NCI-H2171 treated with DMSO at 0.1 percent for 48 hours (cell line): ENCODE data around the gene ITSN1.
"Not testable (repeated sequence)": the region's sequence is repeated elsewhere in the genome, so short reads cannot be mapped to it uniquely, and the experiment has no call there.

Experiments used
- DNase-seq: peaks from one replicate; lab custom pipeline; 2025; lab: John Stamatoyannopoulos, UW

The ITSN1 gene

DNA sequence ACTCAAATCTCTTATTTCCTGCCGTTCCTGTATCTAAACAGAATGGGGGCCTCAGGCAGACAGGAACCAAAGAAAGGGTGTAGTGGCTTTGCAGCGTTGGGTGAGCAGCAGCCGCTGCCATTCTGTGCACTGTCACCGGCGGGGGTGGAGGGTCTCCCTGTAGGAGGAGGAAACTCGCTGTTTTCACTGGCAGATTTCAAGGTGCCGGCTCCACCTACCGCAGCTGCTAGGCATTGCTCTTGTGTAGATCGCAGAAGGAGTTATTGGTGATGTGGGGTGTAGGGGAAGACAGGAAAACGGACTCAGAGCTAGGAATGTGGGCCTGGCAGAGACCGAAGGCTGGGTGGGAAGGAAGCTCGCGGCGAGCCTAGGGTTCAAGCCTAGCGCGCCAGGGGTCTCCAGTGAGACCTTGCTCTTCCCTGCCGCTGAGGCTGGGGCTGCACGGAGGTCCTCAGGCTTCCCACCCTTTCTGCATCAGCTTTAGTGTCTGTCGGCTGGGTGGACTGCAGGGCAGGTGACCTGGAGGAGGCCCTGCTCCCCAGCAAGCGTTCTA, 252.5 kb downstream of the ITSN1 start:
- DNase-seq = peak; percentile 88

DNA sequence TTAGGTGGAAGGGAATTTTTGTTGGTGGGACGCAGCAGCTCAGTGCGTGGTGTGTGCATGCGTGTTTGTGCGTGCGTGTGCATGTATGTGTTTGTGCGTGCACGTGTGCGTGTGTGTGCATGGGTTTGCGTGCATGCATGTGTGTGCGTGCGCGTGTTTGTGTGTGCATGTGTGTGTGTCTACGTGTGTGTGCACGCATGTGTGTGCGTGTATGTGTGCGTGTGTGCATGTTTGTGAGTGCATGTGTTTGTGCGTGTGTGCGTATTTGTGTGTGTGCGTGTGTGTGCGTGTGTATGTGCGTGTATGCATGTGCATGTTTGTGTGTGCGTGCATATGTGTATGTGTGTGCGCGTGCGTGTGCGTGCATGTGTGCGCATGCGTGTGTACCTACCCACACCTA, 253.1 kb downstream of the ITSN1 start:
- DNase-seq = no peak

DNA sequence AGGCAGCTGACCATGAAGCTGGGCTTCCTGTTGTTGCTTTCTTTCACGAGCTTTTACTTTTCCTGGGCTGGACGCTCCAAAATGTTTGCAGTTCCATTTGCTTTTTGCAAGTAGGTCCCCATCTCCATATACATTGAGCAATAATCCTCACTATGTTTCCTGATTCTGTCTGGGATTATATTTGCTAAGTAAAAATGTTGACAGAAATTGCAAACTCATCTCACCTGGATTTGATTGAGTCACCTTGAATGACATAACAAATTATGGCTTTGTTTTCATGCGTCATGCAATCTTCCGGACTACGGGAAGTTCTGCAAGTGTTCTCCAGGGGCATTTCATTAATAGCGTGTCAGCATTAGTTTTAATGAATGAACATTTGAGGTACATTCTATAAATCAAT, 254.4 kb downstream of the ITSN1 start:
- no peak for DNase-seq

DNA sequence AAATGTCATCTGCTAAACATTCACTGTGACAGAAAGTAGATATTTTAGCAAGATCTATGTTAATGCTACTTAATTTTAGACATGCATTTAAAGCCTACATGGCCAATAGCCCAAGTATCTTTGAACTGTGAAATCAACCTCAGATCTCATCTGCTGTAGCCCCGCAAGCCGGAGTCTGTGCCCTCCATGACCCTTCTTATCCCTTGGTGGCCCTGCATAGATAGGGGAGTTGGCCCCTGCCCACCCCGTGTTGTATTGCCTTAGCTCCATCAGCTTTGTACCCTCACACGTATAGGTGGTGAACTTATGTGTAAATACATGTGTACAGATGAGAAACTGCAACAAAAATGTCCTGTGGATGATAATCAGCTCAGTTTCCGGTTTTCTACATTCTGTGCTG, 254.8 kb downstream of the ITSN1 start:
- DNase-seq = no peak

GRCh38 chr21:33897739-33898138, 255.4 kb downstream of the ITSN1 start:
- DNase-seq = no peak

- no peak for DNase-seq
These were observed 256.3 kb downstream of the ITSN1 start for GRCh38 chr21:33898586-33898985.

- no peak for DNase-seq
These were observed 256.9 kb downstream of the ITSN1 start for GRCh38 chr21:33899199-33899598.

- DNase-seq = peak; percentile 38
These were observed 259.3 kb downstream of the ITSN1 start for GRCh38 chr21:33901412-33902288.

- no peak for DNase-seq
These were observed 260.0 kb downstream of the ITSN1 start for GRCh38 chr21:33902349-33902748.

GRCh38 chr21:33904041-33904440, 261.7 kb downstream of the ITSN1 start:
- DNase-seq = no peak

DNA sequence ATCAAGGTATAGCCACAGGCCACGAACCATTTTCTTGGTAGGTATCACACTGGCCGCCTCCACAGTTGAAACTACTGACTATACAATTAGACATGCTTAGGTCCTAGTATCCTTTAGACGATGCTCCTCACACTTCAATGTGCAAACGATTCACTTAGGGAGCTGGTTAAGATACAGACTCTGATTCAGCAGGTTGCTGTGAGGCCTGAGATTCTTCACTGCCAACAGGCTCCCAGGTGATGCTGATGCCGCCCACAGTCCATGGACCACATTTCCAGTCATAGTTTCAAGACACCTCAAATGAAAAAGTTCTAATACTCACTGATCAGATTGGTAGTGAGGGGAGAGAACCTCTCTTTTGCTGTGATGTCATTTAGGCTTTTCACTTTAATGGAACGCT, 266.5 kb downstream of the ITSN1 start:
- no peak for DNase-seq

- no peak for DNase-seq
These were observed 267.5 kb downstream of the ITSN1 start for GRCh38 chr21:33909756-33910155.

DNA sequence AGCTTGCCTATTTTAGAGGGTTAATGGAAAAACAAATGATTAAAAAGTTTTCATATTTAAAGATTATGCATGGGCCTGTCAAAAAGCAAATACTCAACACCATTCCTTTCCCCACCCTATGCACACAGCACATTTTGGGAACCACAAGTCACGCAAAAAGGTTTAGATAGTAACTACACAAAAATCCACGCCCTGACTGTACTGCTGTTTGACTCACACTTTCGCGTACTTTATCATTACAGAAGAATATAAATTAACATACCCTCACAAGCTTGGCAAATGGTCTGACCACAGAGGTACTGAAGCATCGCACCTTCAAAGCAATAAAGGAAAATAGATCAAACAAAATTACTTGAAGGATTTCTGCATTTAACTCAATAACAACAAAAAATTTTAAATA, 271.9 kb downstream of the ITSN1 start:
- no peak for DNase-seq

GRCh38 chr21:33915368-33916199, 273.3 kb downstream of the ITSN1 start, which contains the start of gene ATP5PO:
TSS of gene ATP5PO (minus strand) at chr21:33915804. CDS start at chr21:33915763, 41 bp downstream.
- DNase-seq = peak; percentile 97

- DNase-seq = no peak
These were observed 273.9 kb downstream of the ITSN1 start for GRCh38 chr21:33916200-33916567.

DNA sequence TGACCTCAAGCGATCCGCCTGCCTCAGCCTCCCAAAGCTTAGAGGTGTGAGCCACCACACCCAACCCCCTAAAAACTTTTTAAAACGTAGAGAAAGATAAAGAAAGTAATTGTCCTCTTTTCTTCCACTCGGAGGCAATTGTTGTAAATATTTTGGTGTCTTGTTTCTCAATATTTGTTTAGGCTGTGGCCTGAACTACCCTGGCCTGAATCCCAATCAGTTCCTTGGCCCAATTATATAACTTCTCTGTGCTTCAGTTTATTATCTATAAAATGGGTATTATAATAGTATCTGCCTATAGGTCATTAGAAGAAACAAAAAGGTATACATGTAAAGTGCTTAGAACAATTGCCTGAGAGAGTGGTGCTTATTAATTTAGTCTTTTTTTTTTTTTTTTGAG, 275.1 kb downstream of the ITSN1 start:
- no peak for DNase-seq

DNA sequence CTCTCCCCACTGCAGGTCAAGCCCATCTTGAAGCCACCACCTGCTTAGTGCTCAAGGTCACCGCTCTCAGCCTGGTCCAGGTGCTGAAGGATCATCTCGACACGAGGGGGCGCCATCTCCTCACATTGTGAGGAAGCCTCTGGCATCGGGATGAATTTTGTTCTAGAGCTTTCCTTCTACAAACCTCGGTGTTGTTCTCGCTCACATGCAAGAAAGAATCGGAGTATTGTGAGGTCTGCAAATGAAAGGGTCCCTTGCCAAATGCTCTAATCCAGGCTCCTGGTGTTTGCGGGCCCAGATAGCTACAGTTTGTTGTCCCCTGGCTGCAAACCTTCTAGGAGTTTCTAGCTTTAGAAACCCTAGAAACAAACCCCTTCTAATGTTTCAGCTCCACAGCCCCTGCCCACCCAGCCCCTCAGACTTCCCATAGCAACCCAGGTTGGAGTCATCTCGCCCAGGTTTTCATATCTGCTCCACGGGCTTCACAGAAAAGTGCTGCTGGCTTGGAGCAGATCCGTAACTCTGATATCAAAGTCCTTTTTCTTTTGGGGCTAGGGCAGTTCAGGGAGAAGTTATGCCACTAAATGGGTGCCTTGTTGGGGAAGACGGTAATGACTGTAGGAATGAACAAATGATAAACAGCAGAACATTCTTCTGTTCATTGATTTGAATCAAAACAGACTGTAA, 281.9 kb downstream of the ITSN1 start:
- DNase-seq = peak; percentile 76

- peak; percentile 13 for DNase-seq
These were observed 282.4 kb downstream of the ITSN1 start for GRCh38 chr21:33924766-33925100.

DNA sequence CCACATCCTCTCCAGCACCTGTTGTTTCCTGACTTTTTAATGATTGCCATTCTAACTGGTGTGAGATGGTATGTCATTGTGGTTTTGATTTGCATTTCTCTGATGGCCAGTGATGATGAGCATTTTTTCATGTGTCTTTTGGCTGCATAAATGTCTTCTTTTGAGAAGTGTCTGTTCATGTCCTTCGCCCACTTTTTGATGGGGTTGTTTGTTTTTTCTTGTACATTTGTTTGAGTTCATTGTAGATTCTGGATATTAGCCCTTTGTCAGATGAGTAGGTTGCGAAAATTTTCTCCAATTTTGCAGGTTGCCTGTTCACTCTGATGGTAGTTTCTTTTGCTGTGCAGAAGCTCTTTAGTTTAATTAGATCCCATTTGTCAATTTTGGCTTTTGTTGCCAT, 283.9 kb downstream of the ITSN1 start:
- DNase-seq = not testable (repeated sequence)

- peak; percentile 50 for DNase-seq
These were observed 288.9 kb downstream of the ITSN1 start for GRCh38 chr21:33931052-33931798.

DNA sequence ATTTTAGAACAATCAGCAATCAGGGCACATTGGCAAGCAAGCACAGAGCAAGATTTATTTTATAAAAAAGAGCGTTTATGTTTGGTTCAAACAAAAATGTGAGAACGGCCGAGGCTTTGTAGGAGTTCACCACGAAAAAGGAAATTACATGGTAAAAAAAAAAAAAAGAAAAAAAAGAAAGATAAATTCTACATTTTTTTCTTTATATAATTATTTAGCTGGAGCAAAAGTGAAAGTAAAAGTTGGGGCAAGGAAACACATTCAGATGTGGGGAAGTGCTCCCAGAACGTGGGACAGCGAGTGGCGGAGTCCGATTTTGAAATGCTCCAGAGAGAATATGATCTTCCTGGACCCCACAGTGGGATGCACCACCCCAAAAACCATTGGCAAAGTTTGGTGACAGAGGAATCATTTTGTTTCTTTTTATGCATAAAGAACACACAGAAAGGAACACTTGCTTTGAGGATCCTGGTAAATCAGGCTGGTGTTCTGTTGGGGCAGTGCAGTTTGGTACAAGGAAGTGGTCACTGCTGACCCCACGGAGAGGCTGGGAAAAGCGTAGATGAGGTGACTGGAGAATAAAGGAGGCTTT, 289.6 kb downstream of the ITSN1 start:
- no peak for DNase-seq
